ENCODE data around the gene KCNAB1.

KCNAB1 gene

GRCh38 chr3:156371701-156372100 lies 251.3 kb downstream of the KCNAB1 start:
- H3K4me1 ChIP-seq (ENCODE audit: control insufficient read depth, insufficient read depth, low read length) = peaks cover 7% of the 10 kb centered on the region
- no peak overlapping the region for H3K27ac ChIP-seq (ENCODE audit: insufficient read depth, low read depth, low read length, poor library complexity, severe bottlenecking)
- no peaks in the 10 kb centered on the region for H3K36me3 ChIP-seq (ENCODE audit: control insufficient read depth, insufficient read depth, low read length)
- no peaks in the 10 kb centered on the region for H3K27me3 ChIP-seq (ENCODE audit: control insufficient read depth, insufficient read depth, low read length, poor library complexity, severe bottlenecking)
- no peak overlapping the region for H3K4me3 ChIP-seq (ENCODE audit: insufficient read depth, low read depth, low read length)
- WGBS, 2 experiments = 90 to 91% methylated on average over 5 of the region's 6 CpGs
- H3K9me3 ChIP-seq (ENCODE audit: control insufficient read depth, low read length) = no peaks in the 10 kb centered on the region

- no peak overlapping the region for H3K4me3 ChIP-seq (ENCODE audit: insufficient read depth, low read depth, low read length)
- 13 to 17% methylated on average over 1 of the region's 1 CpG for WGBS, 2 experiments
- H3K4me1 ChIP-seq (ENCODE audit: control insufficient read depth, insufficient read depth, low read length) = peaks cover 7% of the 10 kb centered on the region
- no peaks in the 10 kb centered on the region for H3K36me3 ChIP-seq (ENCODE audit: control insufficient read depth, insufficient read depth, low read length)
- no peaks in the 10 kb centered on the region for H3K9me3 ChIP-seq (ENCODE audit: control insufficient read depth, low read length)
- peak overlapping the region; percentile 37 for H3K27ac ChIP-seq (ENCODE audit: insufficient read depth, low read depth, low read length, poor library complexity, severe bottlenecking)
- no peaks in the 10 kb centered on the region for H3K27me3 ChIP-seq (ENCODE audit: control insufficient read depth, insufficient read depth, low read length, poor library complexity, severe bottlenecking)
Observed at GRCh38 chr3:156373095-156373494, 252.7 kb downstream of the KCNAB1 start.

- Histone ChIP-seq H3K27ac (ENCODE audit: insufficient read depth, low read depth, low read length, poor library complexity, severe bottlenecking) (no peak overlapping the region), H3K4me3 (ENCODE audit: insufficient read depth, low read depth, low read length) (no peak overlapping the region), H3K36me3 (ENCODE audit: control insufficient read depth, insufficient read depth, low read length) (no peaks in the 10 kb centered on the region), H3K27me3 (ENCODE audit: control insufficient read depth, insufficient read depth, low read length, poor library complexity, severe bottlenecking) (no peaks in the 10 kb centered on the region), H3K4me1 (ENCODE audit: control insufficient read depth, insufficient read depth, low read length) (peaks cover 7% of the 10 kb centered on the region), H3K9me3 (ENCODE audit: control insufficient read depth, low read length) (no peaks in the 10 kb centered on the region)
- WGBS, 2 experiments = 77 to 83% methylated on average over 1 to 2 of the region's 2 CpGs
Observed at GRCh38 chr3:156373654-156374053, 253.3 kb downstream of the KCNAB1 start.

- Histone ChIP-seq H3K9me3 (ENCODE audit: control insufficient read depth, low read length) (no peaks in the 10 kb centered on the region), H3K27me3 (ENCODE audit: control insufficient read depth, insufficient read depth, low read length, poor library complexity, severe bottlenecking) (no peaks in the 10 kb centered on the region), H3K27ac (ENCODE audit: insufficient read depth, low read depth, low read length, poor library complexity, severe bottlenecking) (no peak overlapping the region), H3K4me3 (ENCODE audit: insufficient read depth, low read depth, low read length) (no peak overlapping the region), H3K36me3 (ENCODE audit: control insufficient read depth, insufficient read depth, low read length) (no peaks in the 10 kb centered on the region), H3K4me1 (ENCODE audit: control insufficient read depth, insufficient read depth, low read length) (peaks cover 7% of the 10 kb centered on the region)
Observed at GRCh38 chr3:156376199-156376598, 255.8 kb downstream of the KCNAB1 start.

GRCh38 chr3:156377266-156377665 lies 256.9 kb downstream of the KCNAB1 start:
- no peaks in the 10 kb centered on the region for H3K27me3 ChIP-seq (ENCODE audit: control insufficient read depth, insufficient read depth, low read length, poor library complexity, severe bottlenecking)
- peaks cover 7% of the 10 kb centered on the region for H3K4me1 ChIP-seq (ENCODE audit: control insufficient read depth, insufficient read depth, low read length)
- H3K9me3 ChIP-seq (ENCODE audit: control insufficient read depth, low read length) = no peaks in the 10 kb centered on the region
- no peak overlapping the region for H3K27ac ChIP-seq (ENCODE audit: insufficient read depth, low read depth, low read length, poor library complexity, severe bottlenecking)
- no peak overlapping the region for H3K4me3 ChIP-seq (ENCODE audit: insufficient read depth, low read depth, low read length)
- no peaks in the 10 kb centered on the region for H3K36me3 ChIP-seq (ENCODE audit: control insufficient read depth, insufficient read depth, low read length)
- WGBS, 2 experiments = 94 to 97% methylated on average over 7 of the region's 7 CpGs

GRCh38 chr3:156377718-156378117 lies 257.3 kb downstream of the KCNAB1 start:
- Histone ChIP-seq H3K27me3 (ENCODE audit: control insufficient read depth, insufficient read depth, low read length, poor library complexity, severe bottlenecking) (no peaks in the 10 kb centered on the region), H3K4me1 (ENCODE audit: control insufficient read depth, insufficient read depth, low read length) (peaks cover 5% of the 10 kb centered on the region), H3K36me3 (ENCODE audit: control insufficient read depth, insufficient read depth, low read length) (no peaks in the 10 kb centered on the region), H3K9me3 (ENCODE audit: control insufficient read depth, low read length) (no peaks in the 10 kb centered on the region), H3K27ac (ENCODE audit: insufficient read depth, low read depth, low read length, poor library complexity, severe bottlenecking) (no peak overlapping the region), H3K4me3 (ENCODE audit: insufficient read depth, low read depth, low read length) (no peak overlapping the region)
- 94 to 96% methylated on average over 7 of the region's 7 CpGs for WGBS, 2 experiments

GRCh38 chr3:156378871-156379270 lies 258.5 kb downstream of the KCNAB1 start:
- 92 to 94% methylated on average over 3 of the region's 3 CpGs for WGBS, 2 experiments
- no peak overlapping the region for H3K27ac ChIP-seq (ENCODE audit: insufficient read depth, low read depth, low read length, poor library complexity, severe bottlenecking)
- no peak overlapping the region for H3K4me3 ChIP-seq (ENCODE audit: insufficient read depth, low read depth, low read length)
- H3K27me3 ChIP-seq (ENCODE audit: control insufficient read depth, insufficient read depth, low read length, poor library complexity, severe bottlenecking) = no peaks in the 10 kb centered on the region
- H3K4me1 ChIP-seq (ENCODE audit: control insufficient read depth, insufficient read depth, low read length) = no peaks in the 10 kb centered on the region
- no peaks in the 10 kb centered on the region for H3K36me3 ChIP-seq (ENCODE audit: control insufficient read depth, insufficient read depth, low read length)
- no peaks in the 10 kb centered on the region for H3K9me3 ChIP-seq (ENCODE audit: control insufficient read depth, low read length)

- no peaks in the 10 kb centered on the region for H3K36me3 ChIP-seq (ENCODE audit: control insufficient read depth, insufficient read depth, low read length)
- H3K27ac ChIP-seq (ENCODE audit: insufficient read depth, low read depth, low read length, poor library complexity, severe bottlenecking) = no peak overlapping the region
- 89 to 98% methylated on average over 1 of the region's 1 CpG for WGBS, 2 experiments
- no peaks in the 10 kb centered on the region for H3K9me3 ChIP-seq (ENCODE audit: control insufficient read depth, low read length)
- H3K4me1 ChIP-seq (ENCODE audit: control insufficient read depth, insufficient read depth, low read length) = no peaks in the 10 kb centered on the region
- H3K27me3 ChIP-seq (ENCODE audit: control insufficient read depth, insufficient read depth, low read length, poor library complexity, severe bottlenecking) = no peaks in the 10 kb centered on the region
- H3K4me3 ChIP-seq (ENCODE audit: insufficient read depth, low read depth, low read length) = no peak overlapping the region
Observed at GRCh38 chr3:156379327-156379726, 258.9 kb downstream of the KCNAB1 start.

- Histone ChIP-seq H3K4me3 (ENCODE audit: insufficient read depth, low read depth, low read length) (no peak overlapping the region), H3K36me3 (ENCODE audit: control insufficient read depth, insufficient read depth, low read length) (no peaks in the 10 kb centered on the region), H3K4me1 (ENCODE audit: control insufficient read depth, insufficient read depth, low read length) (no peaks in the 10 kb centered on the region), H3K9me3 (ENCODE audit: control insufficient read depth, low read length) (no peaks in the 10 kb centered on the region), H3K27ac (ENCODE audit: insufficient read depth, low read depth, low read length, poor library complexity, severe bottlenecking) (no peak overlapping the region), H3K27me3 (ENCODE audit: control insufficient read depth, insufficient read depth, low read length, poor library complexity, severe bottlenecking) (no peaks in the 10 kb centered on the region)
- 92 to 93% methylated on average over 1 of the region's 1 CpG for WGBS, 2 experiments
Observed at GRCh38 chr3:156381253-156381652, 260.9 kb downstream of the KCNAB1 start.

- no peaks in the 10 kb centered on the region for H3K36me3 ChIP-seq (ENCODE audit: control insufficient read depth, insufficient read depth, low read length)
- WGBS, 2 experiments = 88 to 92% methylated on average over 9 of the region's 9 CpGs
- no peaks in the 10 kb centered on the region for H3K4me1 ChIP-seq (ENCODE audit: control insufficient read depth, insufficient read depth, low read length)
Observed at GRCh38 chr3:156382458-156383346, 262.3 kb downstream of the KCNAB1 start.

More at GRCh38 chr3:156382458-156383346, 262.3 kb downstream of the KCNAB1 start:
- H3K4me3 ChIP-seq (ENCODE audit: insufficient read depth, low read depth, low read length) = no peak overlapping the region
- no peaks in the 10 kb centered on the region for H3K27me3 ChIP-seq (ENCODE audit: control insufficient read depth, insufficient read depth, low read length, poor library complexity, severe bottlenecking)
- H3K27ac ChIP-seq (ENCODE audit: insufficient read depth, low read depth, low read length, poor library complexity, severe bottlenecking) = no peak overlapping the region
- H3K9me3 ChIP-seq (ENCODE audit: control insufficient read depth, low read length) = no peaks in the 10 kb centered on the region

Measured in ectodermal cell (in vitro differentiated cells).